ENCODE measurements around the gene SH3PXD2A. TPM values are rescaled to one million over a fixed set of nuclear protein-coding genes. Genes with fewer than 3 reads are reported as not detected.

SH3PXD2A gene
- total and polyA plus RNA-seq, 10 donors: 2.6 to 50.0 (median 35.2) TPM

DNA sequence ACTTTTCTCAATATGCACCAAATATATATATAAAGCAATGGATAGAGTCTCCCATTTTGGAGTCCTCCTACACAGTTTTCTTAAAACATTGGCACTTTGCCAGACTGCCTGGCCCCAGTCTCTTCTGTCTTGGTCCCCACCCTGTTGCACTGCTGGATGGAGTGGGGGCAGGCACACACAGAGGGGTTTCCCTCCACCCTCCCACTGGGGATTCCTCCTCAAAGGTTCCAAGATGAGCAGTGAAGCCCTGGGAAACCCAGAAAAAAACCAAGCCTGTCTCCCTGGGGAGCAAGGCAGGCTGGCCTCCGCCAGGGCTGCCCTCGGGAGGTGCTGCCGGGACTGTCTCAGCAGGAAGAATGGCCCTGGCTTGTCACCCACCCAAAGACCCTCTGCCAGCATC is 68.0 kb downstream of the SH3PXD2A start:
- 66 to 84% (median 78%) methylated on average over 3 of the region's 3 CpGs for WGBS, 5 donors

DNA sequence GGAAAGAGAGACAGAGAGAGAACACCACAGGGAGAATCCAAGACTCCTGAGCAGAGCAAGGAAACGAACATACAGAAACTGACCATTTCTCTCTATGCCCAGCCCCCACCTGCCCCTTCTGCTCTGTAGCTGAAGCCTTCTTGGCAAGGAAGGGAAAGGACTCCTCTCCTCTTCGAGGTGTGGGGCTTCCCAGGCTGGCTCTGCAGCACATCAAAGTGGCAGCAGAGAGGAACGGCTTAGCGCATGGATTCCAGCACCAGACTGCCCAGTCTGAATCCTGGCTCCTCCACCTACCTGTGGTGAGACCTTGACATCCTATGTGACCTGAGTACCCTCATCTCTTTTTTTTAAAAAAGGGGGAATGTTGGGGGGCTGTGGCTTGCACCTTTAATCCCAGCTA is 69.4 kb downstream of the SH3PXD2A start:
- Histone ChIP-seq H3K4me3 (no peak overlapping the region), H3K27ac (no peak overlapping the region), H3K27me3 (replicated peaks in 1 of 7) (no peaks in the 10 kb centered on the region), H3K4me1 (peaks cover 0 to 6% (median 0%) of the 10 kb centered on the region in 6 donors), H3K36me3 (no peaks in the 10 kb centered on the region), H3K9me3 (no peaks in the 10 kb centered on the region)
- WGBS, 5 donors: 76 to 85% (median 84%) methylated on average over 4 of the region's 4 CpGs
- intact Hi-C loops (cut with DNase I; ENCODE audit: low total_unique reads): no loop called here
- TF ChIP-seq POLR2AphosphoS5 (IDR thresholded peaks at IDR 0.05) (no peak), POLR2A (IDR thresholded peaks at IDR 0.05) (no peak)
- TF ChIP-seq, protein P1, sequence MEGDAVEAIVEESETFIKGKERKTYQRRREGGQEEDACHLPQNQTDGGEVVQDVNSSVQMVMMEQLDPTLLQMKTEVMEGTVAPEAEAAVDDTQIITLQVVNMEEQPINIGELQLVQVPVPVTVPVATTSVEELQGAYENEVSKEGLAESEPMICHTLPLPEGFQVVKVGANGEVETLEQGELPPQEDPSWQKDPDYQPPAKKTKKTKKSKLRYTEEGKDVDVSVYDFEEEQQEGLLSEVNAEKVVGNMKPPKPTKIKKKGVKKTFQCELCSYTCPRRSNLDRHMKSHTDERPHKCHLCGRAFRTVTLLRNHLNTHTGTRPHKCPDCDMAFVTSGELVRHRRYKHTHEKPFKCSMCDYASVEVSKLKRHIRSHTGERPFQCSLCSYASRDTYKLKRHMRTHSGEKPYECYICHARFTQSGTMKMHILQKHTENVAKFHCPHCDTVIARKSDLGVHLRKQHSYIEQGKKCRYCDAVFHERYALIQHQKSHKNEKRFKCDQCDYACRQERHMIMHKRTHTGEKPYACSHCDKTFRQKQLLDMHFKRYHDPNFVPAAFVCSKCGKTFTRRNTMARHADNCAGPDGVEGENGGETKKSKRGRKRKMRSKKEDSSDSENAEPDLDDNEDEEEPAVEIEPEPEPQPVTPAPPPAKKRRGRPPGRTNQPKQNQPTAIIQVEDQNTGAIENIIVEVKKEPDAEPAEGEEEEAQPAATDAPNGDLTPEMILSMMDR (IDR thresholded peaks at IDR 0.05 in 8 of 11, conservative IDR thresholded peaks at IDR 0.05 in 3 of 11): no peak
- no peak for DNase-seq

More for the DNA sequence above, 68.0 kb downstream of the SH3PXD2A start:
- H3K4me1 ChIP-seq: peaks cover 0 to 6% (median 0%) of the 10 kb centered on the region in 6 donors
- no peak overlapping the region for H3K27ac ChIP-seq
- H3K36me3 ChIP-seq: no peaks in the 10 kb centered on the region
- H3K27me3 ChIP-seq (replicated peaks in 1 of 7): no peaks in the 10 kb centered on the region
- TF ChIP-seq POLR2A (IDR thresholded peaks at IDR 0.05): no peak
- TF ChIP-seq, protein P1 (IDR thresholded peaks at IDR 0.05 in 8 of 11, conservative IDR thresholded peaks at IDR 0.05 in 3 of 11): no peak
- no peak for TF ChIP-seq POLR2AphosphoS5 (IDR thresholded peaks at IDR 0.05)
- no peaks in the 10 kb centered on the region for H3K9me3 ChIP-seq
- no peak for DNase-seq
- no peak overlapping the region for H3K4me3 ChIP-seq
- intact Hi-C loops (cut with DNase I; ENCODE audit: low total_unique reads): no loop called here

GRCh38 chr10:103784723-103785418 is 70.5 kb downstream of the SH3PXD2A start:
- TF ChIP-seq POLR2AphosphoS5 (IDR thresholded peaks at IDR 0.05) (no peak), POLR2A (IDR thresholded peaks at IDR 0.05) (no peak)
- TF ChIP-seq, protein P1 (IDR thresholded peaks at IDR 0.05 in 8 of 11, conservative IDR thresholded peaks at IDR 0.05 in 3 of 11): no peak
- WGBS, 5 donors: 66 to 80% (median 76%) methylated on average over 7 to 9 of the region's 9 CpGs
- intact Hi-C loops (cut with DNase I; ENCODE audit: low total_unique reads): no loop called here
- Histone ChIP-seq H3K4me1 (peaks cover 0 to 8% (median 5%) of the 10 kb centered on the region in 6 donors), H3K27me3 (replicated peaks in 1 of 7) (no peaks in the 10 kb centered on the region), H3K9me3 (no peaks in the 10 kb centered on the region), H3K27ac (no peak overlapping the region), H3K4me3 (no peak overlapping the region), H3K36me3 (no peaks in the 10 kb centered on the region)
- no peak for DNase-seq

- no peak for TF ChIP-seq POLR2AphosphoS5 (IDR thresholded peaks at IDR 0.05)
- TF ChIP-seq POLR2A (IDR thresholded peaks at IDR 0.05): no peak
- TF ChIP-seq, protein P1 (IDR thresholded peaks at IDR 0.05 in 8 of 11, conservative IDR thresholded peaks at IDR 0.05 in 3 of 11): no peak
- H3K4me1 ChIP-seq: peaks cover 4 to 15% (median 9%) of the 10 kb centered on the region in 6 donors
These were observed 71.3 kb downstream of the SH3PXD2A start for GRCh38 chr10:103784089-103784488.

More at GRCh38 chr10:103784089-103784488, 71.3 kb downstream of the SH3PXD2A start:
- H3K9me3 ChIP-seq: no peaks in the 10 kb centered on the region
- no peak overlapping the region for H3K27ac ChIP-seq
- WGBS, 5 donors: 77 to 94% (median 85%) methylated on average over 8 of the region's 8 CpGs
- H3K27me3 ChIP-seq (replicated peaks in 1 of 7): no peaks in the 10 kb centered on the region
- DNase-seq: no peak
- no peaks in the 10 kb centered on the region for H3K36me3 ChIP-seq
- no peak overlapping the region for H3K4me3 ChIP-seq
- intact Hi-C loops (cut with DNase I; ENCODE audit: low total_unique reads): no loop called here
